HFF-Myc (cell line): Measurements from ENCODE around the gene NHEJ1.
A peak's percentile ranks its signal among the peaks of the same experiment; 100 is the strongest.

Experiments
- DNase-seq: peaks from one replicate; pipeline ENCODE4 v3.0.0-alpha.2; 2011; ENCODE audit warnings: low read depth; ENCODE audit errors: extremely low read depth
- H3K4me3 ChIP-seq: replicated peaks from 2 replicates; pipeline ENCODE4 v1.5.1; 2011; ENCODE audit warnings: low read depth, mild to moderate bottlenecking, control low read depth, low read length
- TF ChIP-seq, protein P1 (sequence below): IDR thresholded peaks from 2 replicates; pipeline ENCODE4 v1.5.1; 2012; ENCODE audit warnings: mild to moderate bottlenecking, low read depth, low read length, control low read depth; ENCODE audit errors: missing control alignments

The NHEJ1 gene

GRCh38 chr2:219059725-219060682, 100.6 kb downstream of the NHEJ1 start:
- H3K4me3 ChIP-seq: no peak overlapping the region
- DNase-seq: no peak

DNA sequence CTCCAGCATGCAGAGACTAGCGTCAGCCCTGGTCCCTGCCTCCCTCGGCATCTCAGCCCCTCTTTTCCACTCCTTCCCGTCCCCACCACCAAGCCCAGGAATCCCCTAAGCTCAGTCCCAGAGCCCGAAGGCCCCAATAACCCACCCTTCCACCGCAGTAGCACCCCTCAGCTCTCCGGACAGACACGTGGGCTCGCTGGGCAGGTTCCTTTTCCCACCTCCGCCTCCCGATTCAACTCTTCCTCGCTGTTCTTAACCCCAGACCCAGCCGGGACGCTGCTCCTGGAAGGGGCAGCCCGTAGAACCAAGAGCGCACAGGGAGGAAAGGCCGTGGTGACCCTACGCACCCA, 101.3 kb downstream of the NHEJ1 start:
- H3K4me3 ChIP-seq: no peak overlapping the region
- TF ChIP-seq, protein P1, sequence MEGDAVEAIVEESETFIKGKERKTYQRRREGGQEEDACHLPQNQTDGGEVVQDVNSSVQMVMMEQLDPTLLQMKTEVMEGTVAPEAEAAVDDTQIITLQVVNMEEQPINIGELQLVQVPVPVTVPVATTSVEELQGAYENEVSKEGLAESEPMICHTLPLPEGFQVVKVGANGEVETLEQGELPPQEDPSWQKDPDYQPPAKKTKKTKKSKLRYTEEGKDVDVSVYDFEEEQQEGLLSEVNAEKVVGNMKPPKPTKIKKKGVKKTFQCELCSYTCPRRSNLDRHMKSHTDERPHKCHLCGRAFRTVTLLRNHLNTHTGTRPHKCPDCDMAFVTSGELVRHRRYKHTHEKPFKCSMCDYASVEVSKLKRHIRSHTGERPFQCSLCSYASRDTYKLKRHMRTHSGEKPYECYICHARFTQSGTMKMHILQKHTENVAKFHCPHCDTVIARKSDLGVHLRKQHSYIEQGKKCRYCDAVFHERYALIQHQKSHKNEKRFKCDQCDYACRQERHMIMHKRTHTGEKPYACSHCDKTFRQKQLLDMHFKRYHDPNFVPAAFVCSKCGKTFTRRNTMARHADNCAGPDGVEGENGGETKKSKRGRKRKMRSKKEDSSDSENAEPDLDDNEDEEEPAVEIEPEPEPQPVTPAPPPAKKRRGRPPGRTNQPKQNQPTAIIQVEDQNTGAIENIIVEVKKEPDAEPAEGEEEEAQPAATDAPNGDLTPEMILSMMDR: no peak
- DNase-seq: no peak

More at GRCh38 chr2:219059725-219060682, 100.6 kb downstream of the NHEJ1 start:
- TF ChIP-seq, protein P1: no peak

DNA sequence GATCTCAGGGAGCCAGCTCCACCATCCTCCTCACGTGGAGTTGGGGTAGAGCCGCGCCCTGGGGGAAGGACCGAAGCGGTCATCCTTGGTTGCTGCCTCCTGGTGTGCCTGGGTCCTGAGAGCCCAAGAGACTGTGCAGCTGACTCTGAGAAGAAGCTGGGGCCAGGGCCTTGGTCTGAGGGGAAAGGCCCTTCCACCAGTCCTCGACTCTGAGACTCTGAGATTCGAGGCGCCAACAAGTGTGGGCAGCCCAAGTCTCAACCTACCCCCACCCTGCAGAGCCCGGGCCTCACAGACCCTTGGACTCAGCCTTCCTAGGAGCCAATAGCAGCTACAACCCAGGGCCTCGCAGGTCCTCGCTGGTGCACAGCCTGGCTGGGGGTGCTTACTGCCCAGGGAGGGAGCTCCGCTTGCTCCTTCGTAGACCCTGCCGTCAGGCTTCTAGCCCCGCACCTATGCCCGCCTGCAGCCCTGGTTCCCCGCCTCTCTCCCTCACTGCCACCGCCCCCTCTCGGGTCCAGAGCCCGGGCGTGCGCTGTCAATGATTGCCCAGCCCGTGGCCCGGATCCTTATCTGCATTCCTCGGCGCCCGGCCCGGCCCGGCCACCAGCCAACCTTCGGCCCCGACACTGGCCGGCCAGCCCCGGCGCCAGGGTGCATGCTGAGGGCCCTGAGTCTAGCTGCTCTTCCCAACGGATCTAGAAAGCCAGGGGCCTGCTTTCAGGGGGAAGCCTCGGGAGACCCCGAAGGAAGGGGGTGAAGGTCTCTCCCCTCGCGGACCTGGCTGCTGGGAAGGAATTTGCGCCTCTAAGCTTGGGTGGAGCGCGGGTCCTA, 101.9 kb downstream of the NHEJ1 start:
- DNase-seq: no peak
- H3K4me3 ChIP-seq: no peak overlapping the region
- TF ChIP-seq, protein P1: no peak

GRCh38 chr2:219057709-219058540, 102.7 kb downstream of the NHEJ1 start:
- DNase-seq: no peak
- H3K4me3 ChIP-seq: peak overlapping the region; percentile 7; the same call in 1 of the 2 replicates
- TF ChIP-seq, protein P1: peak; percentile 78

- no peak for DNase-seq
- H3K4me3 ChIP-seq: no peak overlapping the region
- TF ChIP-seq, protein P1: no peak
Measured at GRCh38 chr2:219056896-219057708, 103.5 kb downstream of the NHEJ1 start.
